Testis (tissue), 3 donors: ENCODE data around the gene GTPBP1. TPM values are rescaled to one million over a fixed set of nuclear protein-coding genes. Genes with fewer than 3 reads are reported as not detected.

Experiments used
- DNase-seq: peaks from one replicate; pipeline ENCODE4 v3.0.0-alpha.2; 2019
- H3K27ac ChIP-seq, 2 donors: fragments of 200-600 bp; sonication (generic); one replicate each; pipeline ENCODE4 v1.5.1; 2019
- H3K27me3 ChIP-seq: fragments of 200-600 bp; sonication (generic); one replicate; pipeline ENCODE4 v1.5.1; 2019
- H3K36me3 ChIP-seq: fragments of 200-600 bp; sonication (generic); one replicate; pipeline ENCODE4 v1.5.1; 2017; ENCODE audit warnings: low read depth; ENCODE audit errors: missing control alignments
- H3K4me1 ChIP-seq: fragments of 200-600 bp; sonication (generic); one replicate; pipeline ENCODE4 v1.5.1; 2019
- H3K4me3 ChIP-seq, 2 donors: fragments of 200-600 bp; sonication (generic); one replicate each; pipeline ENCODE4 v1.5.1; 2017 to 2019
- H3K9me3 ChIP-seq: fragments of 200-600 bp; sonication (generic); one replicate; pipeline ENCODE4 v1.5.1; 2017
- POLR2A ChIP-seq: fragments of 450-650 bp; IDR thresholded peaks from one replicate; pipeline ENCODE4 v1.6.1; 2017; ENCODE audit warnings: antibody characterized with exemption, mild to moderate bottlenecking, moderate library complexity
- WGBS, 2 donors: methylation state at CpG; one replicate each; pipeline ENCODE4 v1.1.5; 2018; 5-methylcytosine and 5-hydroxymethylcytosine counted together
- intact Hi-C: fragments of 100-400 bp; cut with DNase I; formaldehyde crosslinking; loops from one replicate; pipeline ENCODE4 v1.15.1; 2023; ENCODE audit warnings: low total_unique reads
- polyA plus RNA-seq: library from polyadenylated mRNA; stranded (reverse); fragments of 350-450 nt; fragmentation: Illumina TruSeq; extraction: RNeasy Lipid Tissue Mini Kit (QIAGEN cat#74804); gene quantifications from one replicate; pipeline ENCODE4 v1.2.3, GENCODE V29; 2014; ENCODE audit warnings: low read depth, low replicate concordance; ENCODE audit not compliant: insufficient read depth
- total RNA-seq, 2 donors: library from RNA; depleted of rRNA; stranded (reverse); fragments of >200 nt; gene quantifications; one replicate each; pipeline ENCODE4 v1.2.3, GENCODE V29; 2016
- TF ChIP-seq, protein P1 (sequence below), 3 experiments: fragments of 450-650 bp in 2 of 3; fragments of 200-600 bp in 1 of 3; sonication (generic) in 1 of 3; IDR thresholded peaks; one replicate each; pipeline ENCODE4 v1.5.1; 2016 to 2019; ENCODE audit warnings: antibody characterized with exemption in 3 of 3, mild to moderate bottlenecking in 2 of 3, moderate library complexity in 1 of 3

Gene GTPBP1
- total and polyA plus RNA-seq, 3 donors from 2014 or later, result 53.1 to 89.8 (median 81.5) TPM

DNA sequence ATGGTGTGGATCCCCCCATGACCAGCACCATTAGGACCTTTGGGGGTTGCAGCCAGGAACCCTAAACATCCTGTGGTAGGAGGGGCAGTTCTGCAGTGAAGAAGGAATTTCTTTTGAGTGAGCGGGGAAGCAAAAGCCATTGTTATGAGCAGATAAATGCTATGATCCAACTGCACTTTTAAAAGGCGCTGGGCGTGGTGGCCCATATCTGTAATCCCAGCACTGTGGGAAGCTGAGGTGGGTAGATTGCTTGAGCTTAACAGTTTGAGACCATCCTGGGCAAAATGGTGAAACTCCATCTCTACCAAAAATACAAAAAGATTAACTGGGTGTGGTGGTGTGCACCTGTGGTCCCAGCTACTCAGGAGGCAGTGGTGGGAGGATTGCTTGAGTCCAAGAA lies 29.9 kb upstream of the GTPBP1 start:
- no peaks in the 10 kb centered on the region for H3K27me3 ChIP-seq
- no peaks in the 10 kb centered on the region for H3K36me3 ChIP-seq
- no peak overlapping the region for H3K4me3 ChIP-seq
- H3K4me1 ChIP-seq, result no peaks in the 10 kb centered on the region
- DNase-seq, result no peak
- no peak overlapping the region for H3K27ac ChIP-seq
- 92 to 97% methylated on average over 3 of the region's 3 CpGs for WGBS, 2 donors
- intact Hi-C loops, result no loop called here
- TF ChIP-seq POLR2A, result no peak
- TF ChIP-seq, protein P1, sequence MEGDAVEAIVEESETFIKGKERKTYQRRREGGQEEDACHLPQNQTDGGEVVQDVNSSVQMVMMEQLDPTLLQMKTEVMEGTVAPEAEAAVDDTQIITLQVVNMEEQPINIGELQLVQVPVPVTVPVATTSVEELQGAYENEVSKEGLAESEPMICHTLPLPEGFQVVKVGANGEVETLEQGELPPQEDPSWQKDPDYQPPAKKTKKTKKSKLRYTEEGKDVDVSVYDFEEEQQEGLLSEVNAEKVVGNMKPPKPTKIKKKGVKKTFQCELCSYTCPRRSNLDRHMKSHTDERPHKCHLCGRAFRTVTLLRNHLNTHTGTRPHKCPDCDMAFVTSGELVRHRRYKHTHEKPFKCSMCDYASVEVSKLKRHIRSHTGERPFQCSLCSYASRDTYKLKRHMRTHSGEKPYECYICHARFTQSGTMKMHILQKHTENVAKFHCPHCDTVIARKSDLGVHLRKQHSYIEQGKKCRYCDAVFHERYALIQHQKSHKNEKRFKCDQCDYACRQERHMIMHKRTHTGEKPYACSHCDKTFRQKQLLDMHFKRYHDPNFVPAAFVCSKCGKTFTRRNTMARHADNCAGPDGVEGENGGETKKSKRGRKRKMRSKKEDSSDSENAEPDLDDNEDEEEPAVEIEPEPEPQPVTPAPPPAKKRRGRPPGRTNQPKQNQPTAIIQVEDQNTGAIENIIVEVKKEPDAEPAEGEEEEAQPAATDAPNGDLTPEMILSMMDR (IDR thresholded peaks at IDR 0.05), result no peak
- no peaks in the 10 kb centered on the region for H3K9me3 ChIP-seq

DNA sequence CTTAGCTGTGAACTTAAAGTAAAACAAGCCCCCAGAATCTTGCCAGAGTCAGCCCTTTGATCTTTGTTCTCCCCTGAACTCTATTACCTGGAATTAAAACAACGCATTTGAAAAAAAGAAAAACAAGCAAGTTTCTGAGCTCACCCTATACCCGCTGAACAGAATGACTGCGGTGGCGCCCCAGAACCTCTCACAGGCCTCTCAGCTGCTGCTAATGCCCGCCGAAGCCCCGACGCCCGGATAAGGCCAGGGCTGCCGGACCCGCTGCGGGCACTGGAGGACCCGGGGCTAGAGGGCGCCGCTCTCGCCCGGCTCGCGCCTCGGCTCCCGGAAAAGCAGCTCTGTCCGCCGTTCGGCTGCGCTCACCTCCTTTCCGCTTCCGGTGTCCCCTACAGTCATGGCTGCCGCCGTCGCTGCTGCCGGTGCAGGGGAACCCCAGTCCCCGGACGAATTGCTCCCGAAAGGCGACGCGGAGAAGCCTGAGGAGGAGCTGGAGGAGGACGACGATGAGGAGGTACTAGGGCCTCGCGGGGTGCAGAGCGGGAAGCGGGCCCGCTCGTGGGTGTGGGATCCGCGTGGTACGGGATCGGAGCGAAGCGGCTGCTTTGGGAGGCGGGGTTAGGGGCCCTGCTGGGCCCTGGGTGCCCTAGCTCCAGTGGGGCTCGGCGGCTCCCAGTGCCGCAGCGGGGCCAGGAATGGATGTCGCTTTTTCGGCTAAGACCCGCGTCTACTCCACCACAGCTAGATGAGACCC lies 24.0 kb upstream of the GTPBP1 start, which contains the start of gene TOMM22:
Gene TOMM22, plus strand, starts transcription at position 376 of the 754 bp plus-strand sequence. Its CDS starts 22 bp downstream, at position 398.
- H3K27me3 ChIP-seq, result no peaks in the 10 kb centered on the region
- DNase-seq, result peak; percentile 93
- H3K27ac ChIP-seq, result peak within 1 kb of the TSS; percentile 59 to 73
- H3K36me3 ChIP-seq, result no peaks in the 10 kb centered on the region
- TF ChIP-seq, protein P1 (IDR thresholded peaks at IDR 0.05), result peak; percentile 54 to 73 (median 64)
- TF ChIP-seq POLR2A, result no peak
- H3K4me3 ChIP-seq, result peak within 1 kb of the TSS; percentile 80 to 88
- WGBS, 2 donors, result 0% methylated on average over 19 to 60 of the region's 60 CpGs
- no peaks in the 10 kb centered on the region for H3K9me3 ChIP-seq
- intact Hi-C loops, result no loop called here
- H3K4me1 ChIP-seq, result no peaks in the 10 kb centered on the region

- Histone ChIP-seq H3K27ac (no peak overlapping the region), H3K9me3 (no peaks in the 10 kb centered on the region), H3K36me3 (peaks cover 3% of the 10 kb centered on the region), H3K4me3 (no peak overlapping the region), H3K27me3 (no peaks in the 10 kb centered on the region), H3K4me1 (no peaks in the 10 kb centered on the region)
- intact Hi-C loops, result no loop called here
- TF ChIP-seq POLR2A, result no peak
- TF ChIP-seq, protein P1 (IDR thresholded peaks at IDR 0.05), result no peak
- no peak for DNase-seq
- WGBS, 2 donors, result 93 to 94% methylated on average over 9 of the region's 9 CpGs
These were observed 20.8 kb upstream of the GTPBP1 start for GRCh38 chr22:38684895-38685294.

- H3K27ac ChIP-seq, result no peak overlapping the region
- intact Hi-C loops, result no loop called here
- no peaks in the 10 kb centered on the region for H3K4me1 ChIP-seq
- no peak overlapping the region for H3K4me3 ChIP-seq
- H3K9me3 ChIP-seq, result no peaks in the 10 kb centered on the region
- TF ChIP-seq, protein P1 (IDR thresholded peaks at IDR 0.05), result no peak
- no peak for TF ChIP-seq POLR2A
- 85 to 88% methylated on average over 1 of the region's 1 CpG for WGBS, 2 donors
- no peaks in the 10 kb centered on the region for H3K27me3 ChIP-seq
- no peak for DNase-seq
- peaks cover 3% of the 10 kb centered on the region for H3K36me3 ChIP-seq
These were observed 20.0 kb upstream of the GTPBP1 start for GRCh38 chr22:38685761-38686160.

- intact Hi-C loops, result no loop called here
- H3K4me1 ChIP-seq, result no peaks in the 10 kb centered on the region
- no peaks in the 10 kb centered on the region for H3K27me3 ChIP-seq
- H3K4me3 ChIP-seq, result no peak overlapping the region
- no peaks in the 10 kb centered on the region for H3K9me3 ChIP-seq
- H3K36me3 ChIP-seq, result peaks cover 3% of the 10 kb centered on the region
- no peak overlapping the region for H3K27ac ChIP-seq
- TF ChIP-seq, protein P1 (IDR thresholded peaks at IDR 0.05), result no peak
- TF ChIP-seq POLR2A, result no peak
- WGBS, 2 donors, result 68 to 83% methylated on average over 1 of the region's 1 CpG
- DNase-seq, result no peak
These were observed 16.1 kb upstream of the GTPBP1 start for GRCh38 chr22:38689651-38690050.
